ENCODE data around the gene CXCL3.
"Not testable (repeated sequence)": the region's sequence is repeated elsewhere in the genome, so short reads cannot be mapped to it uniquely, and the experiment has no call there.

Gene CXCL3

DNA sequence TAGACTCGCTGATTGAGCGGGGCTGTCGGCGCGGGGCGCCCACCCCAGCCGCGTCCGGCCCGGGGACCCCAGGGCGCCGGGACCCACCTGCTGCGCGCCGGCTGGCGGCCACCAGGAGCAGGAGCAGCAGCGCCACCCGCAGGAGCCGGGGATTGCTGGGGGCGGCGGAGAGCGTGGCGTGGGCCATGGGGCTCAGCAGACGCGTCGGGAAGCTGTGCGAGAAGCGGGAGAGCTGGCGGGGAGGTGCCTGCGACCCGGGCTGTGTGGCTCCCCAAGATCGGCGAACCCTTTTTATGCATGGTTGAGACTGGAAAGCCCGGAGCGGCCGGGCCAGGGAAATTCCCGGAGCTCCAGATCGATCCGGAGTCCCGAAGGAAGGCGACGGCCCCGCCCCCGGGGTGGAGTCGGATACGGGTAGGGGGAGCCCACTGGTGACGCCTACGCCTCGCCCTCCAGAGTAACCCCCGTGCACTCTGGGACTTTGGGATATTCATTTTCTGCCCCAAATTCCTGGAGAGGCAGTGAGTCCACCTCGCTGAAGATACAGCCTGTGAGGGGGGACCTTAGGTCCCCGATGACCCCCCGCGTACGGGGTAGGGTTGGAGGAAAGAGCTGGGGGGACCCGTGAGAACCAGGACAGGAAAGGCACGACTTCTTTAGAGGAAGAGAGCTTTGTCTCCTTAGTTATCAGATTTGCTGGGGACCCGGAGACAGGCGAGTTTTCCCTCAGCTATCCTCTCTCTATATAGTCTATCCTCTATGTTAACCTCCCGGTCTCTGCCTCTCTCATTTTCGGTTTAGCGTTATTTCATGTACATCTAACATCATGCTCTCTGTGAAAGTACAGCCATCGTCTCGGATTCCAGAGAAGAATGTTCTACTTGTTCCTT lies at the start of gene CXCL3:
Gene CXCL3 (minus strand): TSS at position 265 of the 890 bp plus-strand sequence. CDS start 78 bp downstream, at position 187.
- in situ Hi-C loops (cut with HindIII; ENCODE audit: low sequenced_read_pairs) = loop anchor here (5.0 kb wide), 2 partner anchors 49 to 94 kb away; no protein-coding TSS in a partner anchor

DNA sequence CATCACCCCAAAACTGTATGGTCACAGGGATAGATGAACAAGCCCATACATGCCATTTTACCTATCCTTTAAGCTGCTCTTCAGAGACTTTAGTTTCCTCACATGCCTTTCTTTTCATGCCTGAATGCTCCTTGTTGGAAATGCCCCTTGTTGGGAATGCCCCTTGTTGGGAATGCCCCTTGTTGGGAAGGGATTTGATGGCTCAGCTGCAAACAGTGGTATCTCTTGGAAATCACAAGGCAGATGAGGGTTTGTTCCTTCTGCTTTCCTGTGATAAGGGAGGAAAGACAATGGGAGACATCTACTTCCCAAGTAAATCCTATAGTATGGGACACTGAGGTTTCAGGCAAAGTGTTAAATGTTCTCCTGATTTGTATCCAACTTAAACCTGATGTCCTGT lies 49.0 kb upstream of the CXCL3 start:
- in situ Hi-C loops (cut with HindIII; ENCODE audit: low sequenced_read_pairs) = loop anchor here (5.0 kb wide), 2 partner anchors 45 to 50 kb away; partner anchors contain the start of gene CXCL3

GRCh38 chr4:74085669-74086068 lies 47.2 kb upstream of the CXCL3 start:
- in situ Hi-C loops (cut with HindIII; ENCODE audit: low sequenced_read_pairs) = loop anchor here (5.0 kb wide), 2 partner anchors 47 to 48 kb away; partner anchors contain the start of gene CXCL3

DNA sequence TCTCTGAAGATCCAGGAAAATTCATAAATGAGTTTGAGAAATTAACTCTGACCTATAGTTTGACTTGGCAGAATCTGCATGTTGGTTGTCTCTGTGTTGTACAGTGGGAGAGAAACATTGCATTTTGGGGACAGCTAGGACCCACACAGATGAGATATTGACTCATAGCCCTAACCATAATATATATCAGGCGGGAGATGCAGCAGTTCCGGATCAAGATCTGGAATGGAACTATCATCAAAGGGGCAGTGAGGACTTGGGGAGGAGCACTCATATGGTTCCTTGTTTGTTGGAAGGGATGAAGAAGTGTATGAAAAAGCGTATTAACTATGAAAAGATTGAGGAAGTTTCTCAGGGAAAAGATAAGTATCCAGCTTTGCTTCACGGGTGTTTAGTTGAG lies 46.5 kb upstream of the CXCL3 start:
- in situ Hi-C loops (cut with HindIII; ENCODE audit: low sequenced_read_pairs) = loop anchor here (5.0 kb wide), 2 partner anchors 47 to 48 kb away; partner anchors contain the start of gene CXCL3

DNA sequence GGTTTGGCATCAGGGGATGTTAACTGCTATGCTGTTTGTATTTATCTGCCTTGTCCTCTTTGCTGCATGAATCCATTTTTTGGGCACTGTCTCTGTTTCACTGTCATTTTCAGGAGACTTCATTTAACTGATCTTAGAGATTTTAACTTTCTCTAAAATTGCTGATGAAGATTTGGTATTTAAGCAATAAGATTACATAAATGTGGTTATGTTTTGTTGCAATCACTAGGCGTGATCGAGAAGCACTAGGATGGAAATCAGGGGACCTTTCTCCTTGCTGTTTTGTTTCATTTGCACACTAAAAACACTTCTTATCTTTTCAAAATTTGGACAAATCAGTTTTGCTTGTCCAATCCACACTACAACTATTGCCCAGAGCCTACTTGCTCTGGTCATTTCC lies 45.1 kb upstream of the CXCL3 start:
- in situ Hi-C loops (cut with HindIII; ENCODE audit: low sequenced_read_pairs) = no loop called here

GRCh38 chr4:74081035-74081434 lies 42.5 kb upstream of the CXCL3 start:
- in situ Hi-C loops (cut with HindIII; ENCODE audit: low sequenced_read_pairs) = no loop called here

DNA sequence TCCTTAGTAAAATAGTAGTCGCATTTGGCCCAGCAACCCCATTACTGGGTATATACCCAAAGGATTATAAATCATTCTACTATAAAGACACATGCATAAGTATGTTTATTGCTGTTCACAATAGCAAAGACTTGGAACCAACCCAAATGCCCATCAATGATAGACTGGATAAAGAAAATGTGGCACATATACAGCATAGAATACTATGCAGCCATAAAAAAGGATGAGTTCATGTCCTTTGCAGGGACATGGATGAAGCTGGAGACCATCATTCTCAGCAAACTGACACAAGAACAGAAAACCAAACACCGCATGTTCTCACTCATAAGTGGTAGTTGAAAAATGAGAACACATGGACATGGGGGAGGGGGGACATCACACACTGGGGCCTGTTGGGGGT lies 41.9 kb upstream of the CXCL3 start:
- in situ Hi-C loops (cut with HindIII; ENCODE audit: low sequenced_read_pairs) = not testable (repeated sequence)

DNA sequence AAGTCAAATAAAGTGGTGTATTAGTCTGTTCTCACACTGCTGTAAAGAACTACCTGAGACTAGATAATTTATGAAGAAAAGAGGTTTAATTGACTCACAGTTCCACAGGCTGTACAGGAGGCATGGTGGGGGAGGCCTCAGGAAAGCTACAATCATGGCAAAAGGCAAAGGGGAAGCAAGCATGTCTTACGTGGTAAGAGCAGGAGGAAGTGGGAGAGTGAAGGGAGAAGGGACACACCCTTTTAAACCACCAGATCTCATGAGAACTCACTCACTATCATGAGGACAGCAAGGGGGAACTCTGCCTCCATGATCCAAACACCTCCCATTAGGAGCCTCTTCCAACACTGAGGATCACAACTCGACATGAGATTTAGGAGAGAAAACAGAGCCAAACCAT lies 40.5 kb upstream of the CXCL3 start:
- in situ Hi-C loops (cut with HindIII; ENCODE audit: low sequenced_read_pairs) = not testable (repeated sequence)

- in situ Hi-C loops (cut with HindIII; ENCODE audit: low sequenced_read_pairs) = no loop called here
Observed at GRCh38 chr4:74073358-74073757, 34.9 kb upstream of the CXCL3 start.

- in situ Hi-C loops (cut with HindIII; ENCODE audit: low sequenced_read_pairs) = no loop called here
Observed at GRCh38 chr4:74072739-74073138, 34.2 kb upstream of the CXCL3 start.

DNA sequence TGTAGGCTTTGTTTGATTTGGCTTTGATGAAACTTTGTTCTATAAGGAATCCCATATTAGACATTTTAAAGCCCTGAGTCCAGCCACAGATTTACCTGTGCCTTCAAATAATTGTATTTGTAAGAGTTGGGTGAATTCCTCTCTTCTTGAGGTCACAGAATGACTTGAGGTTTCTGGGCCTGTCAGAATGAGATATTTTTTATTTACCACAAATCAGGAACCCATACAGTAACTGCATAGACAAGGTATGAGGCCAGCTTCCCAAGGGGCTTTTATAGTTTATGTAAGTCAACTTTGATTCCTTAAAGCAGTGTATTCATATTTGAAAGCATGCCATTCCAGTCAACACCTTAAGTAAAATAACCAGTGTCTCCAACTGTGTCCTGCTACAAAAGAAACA lies 29.1 kb upstream of the CXCL3 start:
- in situ Hi-C loops (cut with HindIII; ENCODE audit: low sequenced_read_pairs) = loop anchor here (5.0 kb wide), 1 partner anchor 100 kb away; no protein-coding TSS in a partner anchor

DNA sequence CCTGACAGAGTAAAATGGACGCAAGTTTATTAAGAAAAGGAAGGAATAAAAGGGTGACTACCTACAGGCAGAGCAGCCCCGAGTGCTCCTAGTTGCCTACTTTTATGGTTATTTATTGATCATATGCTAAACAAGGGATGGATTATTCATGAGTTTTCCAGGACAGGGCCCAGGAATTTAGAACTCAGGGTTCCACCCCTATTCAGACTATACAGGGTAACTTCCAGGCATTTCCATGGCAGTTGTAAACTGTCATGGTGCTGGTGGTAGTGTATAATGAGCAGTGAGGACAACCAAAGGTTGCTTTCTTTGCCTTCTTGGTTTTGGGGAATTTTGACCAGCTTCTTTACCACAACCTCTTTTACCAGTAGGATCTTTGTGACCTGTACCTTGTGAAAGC lies 27.7 kb upstream of the CXCL3 start:
- in situ Hi-C loops (cut with HindIII; ENCODE audit: low sequenced_read_pairs) = loop anchor here (5.0 kb wide), 1 partner anchor 99 kb away; no protein-coding TSS in a partner anchor

DNA sequence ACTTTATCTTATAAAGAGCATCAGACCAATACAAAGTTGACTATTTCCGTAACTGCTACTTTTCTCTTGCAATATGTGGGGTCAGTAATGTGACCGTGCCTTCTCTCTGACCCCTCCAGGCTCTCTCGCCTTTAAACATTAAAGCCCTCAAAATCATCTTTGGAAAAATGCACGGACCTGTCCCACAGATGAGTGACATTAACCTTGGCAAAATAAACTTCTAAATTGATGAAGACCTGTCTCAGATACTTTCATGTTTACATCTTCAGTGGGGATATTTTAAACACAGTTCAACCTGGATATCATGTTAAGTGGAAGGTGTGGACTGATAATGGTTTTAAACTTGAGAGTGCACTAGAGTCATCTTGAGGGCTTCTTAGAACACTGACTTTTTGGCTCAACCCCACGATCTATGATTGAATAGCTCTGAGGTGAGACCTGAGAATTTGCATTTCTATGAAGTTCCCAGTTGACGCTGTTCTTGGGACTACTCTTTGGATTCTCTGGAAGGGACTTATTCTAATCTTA lies 26.7 kb upstream of the CXCL3 start:
- in situ Hi-C loops (cut with HindIII; ENCODE audit: low sequenced_read_pairs) = loop anchor here (5.0 kb wide), 1 partner anchor 98 kb away; no protein-coding TSS in a partner anchor

DNA sequence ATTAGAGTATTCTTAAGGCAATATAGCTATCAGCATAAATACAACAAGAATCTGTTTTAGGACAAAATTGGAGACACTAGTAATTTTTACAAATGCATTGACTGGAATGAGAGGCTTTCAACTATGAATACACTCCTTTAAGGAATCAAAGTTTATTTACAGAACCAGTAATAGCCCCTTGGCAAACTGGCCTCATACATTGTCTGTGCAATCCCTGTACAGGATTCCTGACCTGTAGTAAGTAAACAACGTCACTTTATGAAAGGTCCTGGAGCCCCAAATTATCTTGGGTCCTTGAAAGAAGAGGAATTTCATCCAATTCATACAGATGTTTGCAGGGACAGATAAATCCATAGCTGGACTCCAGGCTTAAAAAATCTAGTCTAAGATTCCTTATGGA lies 25.4 kb upstream of the CXCL3 start:
- in situ Hi-C loops (cut with HindIII; ENCODE audit: low sequenced_read_pairs) = no loop called here

DNA sequence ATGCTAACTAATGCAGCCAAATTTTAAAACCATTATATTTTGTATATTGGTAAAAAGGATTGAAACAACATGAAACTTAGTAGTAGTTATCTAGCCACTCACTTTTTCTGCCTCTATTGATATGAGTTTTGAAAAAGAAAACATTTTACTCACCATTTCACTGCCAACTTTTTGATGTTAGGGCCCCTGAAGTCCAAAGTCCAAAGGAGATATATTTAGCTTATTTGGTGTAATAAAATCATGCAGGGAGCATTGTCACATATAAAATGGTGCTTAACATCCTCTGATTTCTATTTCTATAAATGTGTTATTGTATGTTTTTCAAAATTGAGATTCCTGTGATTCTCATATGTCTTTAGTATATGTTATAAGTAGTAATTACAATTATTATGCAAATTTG lies 24.5 kb upstream of the CXCL3 start:
- in situ Hi-C loops (cut with HindIII; ENCODE audit: low sequenced_read_pairs) = no loop called here

DNA sequence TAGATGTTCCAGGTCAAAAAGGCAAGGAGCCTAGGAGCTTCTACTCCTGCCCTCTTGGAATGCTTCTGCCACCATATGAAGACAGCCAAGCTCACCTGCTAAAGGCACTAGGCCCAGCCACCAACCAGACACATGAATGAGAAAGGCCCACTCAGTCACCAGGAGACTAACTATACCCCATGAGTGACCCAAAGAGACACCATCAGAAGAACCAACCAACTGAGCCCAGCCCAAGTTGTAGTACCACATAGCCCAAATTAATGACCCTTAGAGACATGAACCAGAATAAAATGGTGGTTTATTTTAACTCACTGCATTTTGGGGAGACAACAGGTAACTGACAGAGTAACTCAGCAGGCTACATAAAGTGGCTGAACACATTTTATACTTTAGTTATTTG lies 22.9 kb upstream of the CXCL3 start:
- in situ Hi-C loops (cut with HindIII; ENCODE audit: low sequenced_read_pairs) = no loop called here

- in situ Hi-C loops (cut with HindIII; ENCODE audit: low sequenced_read_pairs) = no loop called here
Observed at GRCh38 chr4:74059161-74059829, 20.8 kb upstream of the CXCL3 start.

DNA sequence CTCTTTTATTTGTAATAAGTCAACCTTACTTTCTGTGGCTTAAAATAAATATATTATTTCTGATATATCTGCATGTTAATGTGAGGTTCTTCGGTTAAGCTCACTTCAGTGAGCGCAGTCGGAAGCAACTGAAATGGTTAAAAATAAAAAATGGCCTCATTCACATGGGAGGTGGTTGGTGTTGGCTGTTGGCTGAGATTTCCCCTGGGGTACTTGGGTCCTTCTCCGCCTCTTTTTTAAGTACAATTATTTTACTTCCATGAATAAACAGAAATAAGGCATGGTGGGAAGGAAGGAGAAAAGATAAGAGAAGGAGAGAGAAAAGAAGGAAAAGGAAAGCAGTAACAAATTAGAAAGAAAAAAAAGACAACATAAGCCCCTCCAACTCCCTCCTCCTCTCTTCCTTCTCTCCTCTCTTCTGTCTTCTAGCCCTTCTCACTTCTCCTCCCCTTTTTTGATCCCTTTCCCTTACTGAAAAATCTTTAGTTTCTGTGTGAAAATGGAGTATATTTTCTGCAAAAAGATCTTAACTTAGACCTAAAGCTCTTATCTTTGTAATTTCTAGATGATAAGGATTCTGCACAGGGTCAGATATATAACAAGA lies 19.7 kb upstream of the CXCL3 start:
- in situ Hi-C loops (cut with HindIII; ENCODE audit: low sequenced_read_pairs) = no loop called here

DNA sequence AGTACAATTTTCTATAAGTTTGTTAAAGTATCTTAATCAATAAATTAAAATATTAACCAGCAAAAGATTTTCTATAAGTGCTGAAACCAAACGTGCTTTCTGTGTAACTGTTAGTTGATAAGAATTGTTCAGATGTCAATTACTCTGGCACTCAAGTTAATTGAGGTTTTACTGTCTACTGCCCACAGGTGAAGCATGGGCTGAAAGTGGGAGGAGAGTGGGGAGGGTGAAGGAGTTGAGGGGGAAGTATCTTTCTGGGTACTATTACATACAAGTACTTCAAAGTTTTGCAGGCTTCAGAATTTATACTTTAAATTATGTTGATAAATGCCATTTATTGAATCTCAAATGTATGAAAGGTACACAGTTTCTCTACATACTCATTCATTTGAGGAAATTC lies 19.1 kb upstream of the CXCL3 start:
- in situ Hi-C loops (cut with HindIII; ENCODE audit: low sequenced_read_pairs) = no loop called here

- in situ Hi-C loops (cut with HindIII; ENCODE audit: low sequenced_read_pairs) = no loop called here
Observed at GRCh38 chr4:74056858-74057562, 18.5 kb upstream of the CXCL3 start.

Data from endothelial cell of hepatic sinusoid (primary cell).